HEK293 (cell line): ENCODE data around the gene CPNE9.
A peak's percentile ranks its signal among the peaks of the same experiment; 100 is the strongest.

ENCODE experiments used
- CTCF ChIA-PET: fragments of 350-600 bp; formaldehyde crosslinking; extraction: SDS; loops from one replicate; lab custom pipeline; 2021; ENCODE audit warnings: antibody characterized with exemption; lab: Yijun Ruan, JAX
- POLR2A ChIA-PET: fragments of 300-600 bp; formaldehyde crosslinking; extraction: SDS; loops from one replicate; lab custom pipeline; 2020; ENCODE audit warnings: antibody characterized with exemption, inconsistent platforms; lab: Yijun Ruan, JAX
- H3K27ac ChIP-seq: fragments of 200-500 bp; sonication (Bioruptor generic); 2 replicates; pipeline ENCODE4 v1.5.1; 2014; ENCODE audit warnings: low read depth, low read length, control low read depth, inconsistent platforms; ENCODE audit errors: extremely low read depth
- H3K36me3 ChIP-seq, 2 experiments: fragments of 200-500 bp in 1 of 2; sonication (Bioruptor generic) in 1 of 2; 1 replicate in 1 of 2; 2 replicates in 1 of 2; pipeline ENCODE4 v1.5.1; 2014 to 2017; ENCODE audit warnings: inconsistent platforms in 2 of 2, low read length in 2 of 2; ENCODE audit not compliant: control insufficient read depth in 2 of 2, insufficient read depth in 1 of 2
- H3K4me1 ChIP-seq: fragments of 200-500 bp; sonication (Bioruptor generic); 2 replicates; pipeline ENCODE4 v1.5.1; 2014; ENCODE audit warnings: mild to moderate bottlenecking, low read length, inconsistent platforms; ENCODE audit not compliant: control insufficient read depth, insufficient read depth
- H3K4me3 ChIP-seq: 2 replicates; pipeline ENCODE4 v1.5.1; 2011; ENCODE audit warnings: low read depth, mild to moderate bottlenecking, control low read depth, low read length, moderate library complexity
- H3K9me3 ChIP-seq: fragments of 200-500 bp; sonication (Bioruptor generic); 2 replicates; pipeline ENCODE4 v1.5.1; 2014; ENCODE audit warnings: low read depth, low read length, inconsistent platforms; ENCODE audit not compliant: control insufficient read depth, insufficient read depth
- CTCF ChIP-seq: fragments of 450-650 bp; formaldehyde crosslinking; IDR thresholded peaks from 2 replicates; pipeline ENCODE4 v1.5.1; 2016; ENCODE audit warnings: missing biosample characterization, missing genetic modification characterization
- ELK4 ChIP-seq: IDR thresholded peaks from 2 replicates; pipeline ENCODE4 v1.6.1; 2011; ENCODE audit warnings: mild to moderate bottlenecking, low read depth, low read length, borderline replicate concordance
- HOXC10 ChIP-seq: sonication (generic); formaldehyde crosslinking; IDR thresholded peaks from 2 replicates; pipeline ENCODE4 v1.8.1; 2023; ENCODE audit warnings: mild to moderate bottlenecking, missing genetic modification reagents
- KLF8 ChIP-seq: fragments of 450-650 bp; formaldehyde crosslinking; IDR thresholded peaks from 2 replicates; pipeline ENCODE4 v1.5.1; 2016; ENCODE audit warnings: missing biosample characterization, missing genetic modification characterization
- MYNN ChIP-seq: fragments of 450-650 bp; formaldehyde crosslinking; IDR thresholded peaks from 2 replicates; pipeline ENCODE4 v1.5.1; 2016; ENCODE audit warnings: missing biosample characterization, missing genetic modification characterization, borderline replicate concordance
- PRDM1 ChIP-seq: fragments of 450-650 bp; formaldehyde crosslinking; IDR thresholded peaks from 2 replicates; pipeline ENCODE4; 2016; ENCODE audit warnings: missing biosample characterization, missing genetic modification characterization
- ZBTB1 ChIP-seq: fragments of 450-650 bp; formaldehyde crosslinking; IDR thresholded peaks from 2 replicates; pipeline ENCODE4 v1.5.1; 2016; ENCODE audit warnings: missing biosample characterization, missing genetic modification characterization
- ZBTB26 ChIP-seq: fragments of 450-650 bp; formaldehyde crosslinking; optimal IDR thresholded peaks from 2 replicates; pipeline ENCODE3; 2016; ENCODE audit warnings: missing biosample characterization, mild to moderate bottlenecking, missing genetic modification characterization
- ZBTB49 ChIP-seq: fragments of 450-650 bp; formaldehyde crosslinking; IDR thresholded peaks from 2 replicates; pipeline ENCODE4 v1.5.1; 2016; ENCODE audit warnings: missing biosample characterization, missing genetic modification characterization, low read depth
- ZBTB8A ChIP-seq: fragments of 450-650 bp; formaldehyde crosslinking; IDR thresholded peaks from 2 replicates; pipeline ENCODE4 v1.5.1; 2016; ENCODE audit warnings: missing biosample characterization, missing genetic modification characterization
- ZFP37 ChIP-seq: fragments of 450-650 bp; formaldehyde crosslinking; IDR thresholded peaks from 2 replicates; pipeline ENCODE4 v1.5.1; 2016; ENCODE audit warnings: missing biosample characterization, missing genetic modification characterization
- ZNF114 ChIP-seq: fragments of 450-650 bp; formaldehyde crosslinking; IDR thresholded peaks from 2 replicates; pipeline ENCODE4 v1.5.0; 2017; ENCODE audit warnings: missing biosample characterization, missing genetic modification characterization
- ZNF16 ChIP-seq: fragments of 450-650 bp; formaldehyde crosslinking; IDR thresholded peaks from 2 replicates; pipeline ENCODE4 v1.5.1; 2016; ENCODE audit warnings: low read depth, missing biosample characterization, missing genetic modification characterization
- ZNF274 ChIP-seq, 2 experiments: fragments of 200-500 bp in 1 of 2; fragments of 450-650 bp in 1 of 2; sonication (Bioruptor generic) in 1 of 2; formaldehyde crosslinking in 1 of 2; IDR thresholded peaks; 2 replicates each; pipeline versions ENCODE4 v1.5.1 to v1.6.1; 2014 to 2016; ENCODE audit warnings: borderline replicate concordance in 1 of 2, inconsistent platforms in 1 of 2, low read length in 1 of 2, missing biosample characterization in 1 of 2, missing genetic modification characterization in 1 of 2
- ZNF548 ChIP-seq: fragments of 450-650 bp; formaldehyde crosslinking; IDR thresholded peaks from 2 replicates; pipeline ENCODE4 v1.5.1; 2016; ENCODE audit warnings: missing biosample characterization, missing genetic modification characterization
- ZNF768 ChIP-seq: fragments of 450-650 bp; formaldehyde crosslinking; IDR thresholded peaks from 2 replicates; pipeline ENCODE4 v1.5.1; 2018; ENCODE audit warnings: missing biosample characterization, mild to moderate bottlenecking, missing genetic modification characterization
- ZSCAN30 ChIP-seq: fragments of 450-650 bp; IDR thresholded peaks from 2 replicates; pipeline ENCODE4 v1.5.1; 2018; ENCODE audit warnings: missing biosample characterization, mild to moderate bottlenecking, missing genetic modification characterization, moderate library complexity
- TF ChIP-seq, protein P1 (sequence below): fragments of 450-650 bp; IDR thresholded peaks from 2 replicates; pipeline ENCODE4 v1.5.1; 2018; ENCODE audit warnings: missing biosample characterization, missing genetic modification characterization
- TF ChIP-seq, protein P2 (sequence below): fragments of 450-650 bp; formaldehyde crosslinking; IDR thresholded peaks from 2 replicates; pipeline ENCODE4 v1.5.1; 2016; ENCODE audit warnings: missing biosample characterization, missing genetic modification characterization
- TF ChIP-seq, protein P3 (sequence below): fragments of 450-650 bp; formaldehyde crosslinking; IDR thresholded peaks from 2 replicates; pipeline ENCODE4 v1.5.0; 2017; ENCODE audit warnings: missing biosample characterization, missing genetic modification characterization, borderline replicate concordance

The CPNE9 gene

DNA sequence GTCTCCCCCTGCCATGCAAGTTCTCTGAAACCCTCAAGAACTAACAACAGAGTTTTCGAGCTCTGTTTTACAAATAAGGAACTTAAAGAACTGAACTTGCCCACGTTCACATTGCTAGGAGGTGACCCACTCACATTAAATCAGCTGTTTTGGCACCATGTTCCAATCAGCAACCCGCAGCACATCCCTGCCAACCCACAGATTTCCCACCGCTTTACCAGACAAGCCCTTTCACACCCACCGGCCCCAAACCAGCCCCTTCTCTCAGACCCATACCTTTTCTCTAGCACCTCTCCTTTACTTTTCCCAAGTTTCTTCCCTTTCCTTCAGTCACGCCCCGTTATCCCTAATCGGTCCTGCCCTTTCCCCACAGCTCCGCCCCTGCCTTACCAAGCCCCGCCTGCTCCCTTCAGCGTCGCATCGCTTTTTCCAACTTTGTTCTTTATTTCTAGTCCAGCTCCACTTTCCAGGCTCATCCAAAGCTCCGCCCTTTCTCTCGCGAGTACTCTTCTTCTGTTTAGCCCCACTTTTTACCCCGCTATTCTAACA is 27.1 kb downstream of the CPNE9 start (continued):
- TF ChIP-seq ZBTB26 (no peak), ZNF114 (tag by site-specific recombination) (no peak), ZFP37 (no peak), ZSCAN30 (no peak), MYNN (tag by site-specific recombination) (no peak), ZNF548 (tag by site-specific recombination) (no peak), ELK4 (no peak), HOXC10 (no peak), PRDM1 (peak; percentile 99), ZBTB8A (no peak), ZNF274 (IDR thresholded peaks at IDR 0.05; ENCODE audit: low read length) (no peak), ZNF274 (tag by site-specific recombination; IDR thresholded peaks at IDR 0.05; ENCODE audit: borderline replicate concordance) (peak; percentile 51; the same call in 1 of the 2 replicates)
- TF ChIP-seq, protein P1, sequence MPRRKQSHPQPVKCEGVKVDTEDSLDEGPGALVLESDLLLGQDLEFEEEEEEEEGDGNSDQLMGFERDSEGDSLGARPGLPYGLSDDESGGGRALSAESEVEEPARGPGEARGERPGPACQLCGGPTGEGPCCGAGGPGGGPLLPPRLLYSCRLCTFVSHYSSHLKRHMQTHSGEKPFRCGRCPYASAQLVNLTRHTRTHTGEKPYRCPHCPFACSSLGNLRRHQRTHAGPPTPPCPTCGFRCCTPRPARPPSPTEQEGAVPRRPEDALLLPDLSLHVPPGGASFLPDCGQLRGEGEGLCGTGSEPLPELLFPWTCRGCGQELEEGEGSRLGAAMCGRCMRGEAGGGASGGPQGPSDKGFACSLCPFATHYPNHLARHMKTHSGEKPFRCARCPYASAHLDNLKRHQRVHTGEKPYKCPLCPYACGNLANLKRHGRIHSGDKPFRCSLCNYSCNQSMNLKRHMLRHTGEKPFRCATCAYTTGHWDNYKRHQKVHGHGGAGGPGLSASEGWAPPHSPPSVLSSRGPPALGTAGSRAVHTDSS (tag by site-specific recombination), result no peak
- TF ChIP-seq, protein P2, sequence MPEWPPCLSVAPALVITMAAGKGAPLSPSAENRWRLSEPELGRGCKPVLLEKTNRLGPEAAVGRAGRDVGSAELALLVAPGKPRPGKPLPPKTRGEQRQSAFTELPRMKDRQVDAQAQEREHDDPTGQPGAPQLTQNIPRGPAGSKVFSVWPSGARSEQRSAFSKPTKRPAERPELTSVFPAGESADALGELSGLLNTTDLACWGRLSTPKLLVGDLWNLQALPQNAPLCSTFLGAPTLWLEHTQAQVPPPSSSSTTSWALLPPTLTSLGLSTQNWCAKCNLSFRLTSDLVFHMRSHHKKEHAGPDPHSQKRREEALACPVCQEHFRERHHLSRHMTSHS (tag by site-specific recombination), result no peak

- Histone ChIP-seq H3K27ac (peak within 1 kb of the TSS; percentile 100), H3K4me3 (peak within 1 kb of the TSS; percentile 87), H3K36me3 (peaks cover 16 to 37% of the 10 kb centered on the region in 2 experiments), H3K9me3 (no peaks in the 10 kb centered on the region), H3K4me1 (peaks cover 7% of the 10 kb centered on the region; the same call in 1 of the 2 replicates)
- POLR2A ChIA-PET, result interaction anchor here (0.8 to 3.4 kb wide), 9 partner anchors 8 to 517 kb away, joined by 3 to 47 read pairs (median 6); partner anchors contain the start of genes ARPC4, CAMK1, MTMR14 and OGG1
- CTCF ChIA-PET, result interaction anchor here (0.5 to 2.3 kb wide), 7 partner anchors 15 to 231 kb away, joined by 3 to 15 read pairs (median 3); partner anchors contain the start of gene OGG1
- TF ChIP-seq, protein P3, sequence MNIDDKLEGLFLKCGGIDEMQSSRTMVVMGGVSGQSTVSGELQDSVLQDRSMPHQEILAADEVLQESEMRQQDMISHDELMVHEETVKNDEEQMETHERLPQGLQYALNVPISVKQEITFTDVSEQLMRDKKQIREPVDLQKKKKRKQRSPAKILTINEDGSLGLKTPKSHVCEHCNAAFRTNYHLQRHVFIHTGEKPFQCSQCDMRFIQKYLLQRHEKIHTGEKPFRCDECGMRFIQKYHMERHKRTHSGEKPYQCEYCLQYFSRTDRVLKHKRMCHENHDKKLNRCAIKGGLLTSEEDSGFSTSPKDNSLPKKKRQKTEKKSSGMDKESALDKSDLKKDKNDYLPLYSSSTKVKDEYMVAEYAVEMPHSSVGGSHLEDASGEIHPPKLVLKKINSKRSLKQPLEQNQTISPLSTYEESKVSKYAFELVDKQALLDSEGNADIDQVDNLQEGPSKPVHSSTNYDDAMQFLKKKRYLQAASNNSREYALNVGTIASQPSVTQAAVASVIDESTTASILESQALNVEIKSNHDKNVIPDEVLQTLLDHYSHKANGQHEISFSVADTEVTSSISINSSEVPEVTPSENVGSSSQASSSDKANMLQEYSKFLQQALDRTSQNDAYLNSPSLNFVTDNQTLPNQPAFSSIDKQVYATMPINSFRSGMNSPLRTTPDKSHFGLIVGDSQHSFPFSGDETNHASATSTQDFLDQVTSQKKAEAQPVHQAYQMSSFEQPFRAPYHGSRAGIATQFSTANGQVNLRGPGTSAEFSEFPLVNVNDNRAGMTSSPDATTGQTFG (tag by site-specific recombination), result peak; percentile 93; the same call in 1 of the 2 replicates
- TF ChIP-seq ZBTB1 (tag by site-specific recombination) (peak; percentile 94), HOXC10 (no peak), KLF8 (tag by site-specific recombination) (peak; percentile 100), ZNF768 (tag by site-specific recombination) (peak; percentile 12; the same call in 1 of the 2 replicates), ZNF16 (tag by site-specific recombination) (no peak), ZBTB49 (tag by site-specific recombination) (no peak), CTCF (tag by site-specific recombination) (peak; percentile 42; the same call in 1 of the 2 replicates)
Observed at GRCh38 chr3:9731206-9732079, 27.8 kb downstream of the CPNE9 start, which contains the start of gene BRPF1. BRPF1 (plus strand) TSS chr3:9731735; CDS start chr3:9734141, 2,406 bp downstream.
